ENCODE results near the gene NRXN3.

Gene NRXN3

GRCh38 chr14:79451601-79452000 lies 1281.4 kb downstream of the NRXN3 start:
- no peak for DNase-seq

- DNase-seq = no peak
Observed at GRCh38 chr14:79453276-79453675, 1283.1 kb downstream of the NRXN3 start.

DNA sequence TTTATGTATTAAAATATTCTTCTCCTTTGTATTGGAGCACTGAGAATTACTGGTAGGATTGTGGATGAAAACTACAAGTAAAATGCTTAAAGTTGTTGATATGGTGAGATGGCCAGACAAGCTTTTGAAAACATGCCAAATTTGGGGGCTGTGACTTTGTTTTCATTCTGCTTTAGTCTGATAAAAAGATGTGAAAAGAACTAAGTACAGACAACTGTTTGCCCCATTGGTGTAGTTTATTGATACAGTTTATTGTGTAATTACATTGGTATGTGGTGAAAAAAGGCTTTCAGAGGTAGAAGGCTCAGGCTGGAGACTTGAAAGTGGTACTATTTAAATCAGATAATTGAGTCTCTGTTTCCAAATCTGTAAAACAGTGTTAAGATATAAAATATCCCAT lies 1294.3 kb downstream of the NRXN3 start:
- no peak for DNase-seq

GRCh38 chr14:79465651-79466050 lies 1295.5 kb downstream of the NRXN3 start:
- DNase-seq = no peak

DNA sequence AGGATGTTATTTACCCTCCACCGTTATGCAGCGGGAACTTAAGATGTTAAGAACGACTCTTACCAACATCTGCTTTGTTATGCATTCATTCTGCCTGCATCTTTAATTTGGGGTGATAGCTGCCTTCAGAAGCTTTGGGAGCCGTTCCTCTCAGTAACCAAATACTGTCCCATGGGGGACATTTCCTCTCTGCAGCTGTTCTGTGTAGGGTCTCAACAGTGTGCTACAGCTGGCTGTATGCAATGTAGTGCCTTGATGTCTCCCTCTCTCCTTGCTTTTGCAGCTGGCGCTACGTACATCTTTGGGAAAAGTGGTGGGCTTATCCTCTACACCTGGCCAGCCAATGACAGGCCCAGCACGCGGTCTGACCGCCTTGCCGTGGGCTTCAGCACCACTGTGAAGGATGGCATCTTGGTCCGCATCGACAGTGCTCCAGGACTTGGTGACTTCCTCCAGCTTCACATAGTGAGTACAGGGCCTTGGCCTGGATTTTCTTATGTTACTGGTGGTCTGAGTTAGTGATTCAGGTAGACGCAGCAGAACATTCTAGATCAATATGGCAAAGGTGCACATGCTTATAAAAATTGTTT lies 1296.9 kb downstream of the NRXN3 start:
- no peak for DNase-seq

GRCh38 chr14:79467835-79468234 lies 1297.7 kb downstream of the NRXN3 start:
- no peak for DNase-seq

DNA sequence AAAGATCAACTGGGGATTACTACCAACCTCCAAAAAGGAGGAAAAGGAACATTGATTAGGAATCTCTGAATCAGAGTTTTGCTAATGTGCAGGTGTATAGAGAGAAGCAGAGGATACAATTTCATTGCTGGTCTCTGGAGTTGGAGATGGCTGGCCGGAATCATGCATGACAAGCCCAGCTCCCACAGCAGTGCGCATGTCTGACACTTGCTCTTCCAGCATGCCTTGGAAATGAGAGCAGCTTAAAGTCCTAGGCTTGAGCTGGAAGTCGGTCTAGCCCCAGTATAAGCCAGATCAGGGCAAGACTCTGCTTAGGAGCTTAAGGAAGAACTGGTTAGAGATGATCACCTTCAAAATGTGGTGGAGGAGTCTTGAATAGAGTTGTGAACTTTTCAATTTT lies 1298.3 kb downstream of the NRXN3 start:
- no peak for DNase-seq

DNA sequence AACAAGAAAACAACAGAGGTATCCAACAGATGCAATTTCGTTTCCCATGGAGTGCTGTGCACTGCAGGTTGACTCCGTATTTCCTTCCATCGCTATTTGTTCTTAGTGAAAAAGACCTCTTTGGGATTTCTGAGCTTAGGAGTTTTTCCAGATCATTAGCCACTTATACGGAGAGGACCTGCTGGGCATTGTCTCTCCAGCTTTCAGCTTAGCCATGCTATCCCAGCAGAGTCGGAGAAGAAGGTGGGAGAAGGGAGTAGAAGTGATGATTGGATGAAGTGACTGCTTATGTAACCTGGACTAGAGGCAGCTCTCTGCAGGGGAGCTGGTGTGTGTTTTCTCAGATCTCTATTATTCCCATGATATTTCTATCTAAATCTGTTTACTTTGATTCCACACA lies 1303.5 kb downstream of the NRXN3 start:
- DNase-seq = no peak

- no peak for DNase-seq
Observed at GRCh38 chr14:79475887-79476532, 1305.8 kb downstream of the NRXN3 start.

- DNase-seq = no peak
Observed at GRCh38 chr14:79476552-79476951, 1306.4 kb downstream of the NRXN3 start.

GRCh38 chr14:79480212-79480611 lies 1310.0 kb downstream of the NRXN3 start:
- no peak for DNase-seq

GRCh38 chr14:79482825-79483224 lies 1312.7 kb downstream of the NRXN3 start:
- DNase-seq = no peak

GRCh38 chr14:79483477-79484388 lies 1313.6 kb downstream of the NRXN3 start:
- peak; percentile 33 for DNase-seq

DNA sequence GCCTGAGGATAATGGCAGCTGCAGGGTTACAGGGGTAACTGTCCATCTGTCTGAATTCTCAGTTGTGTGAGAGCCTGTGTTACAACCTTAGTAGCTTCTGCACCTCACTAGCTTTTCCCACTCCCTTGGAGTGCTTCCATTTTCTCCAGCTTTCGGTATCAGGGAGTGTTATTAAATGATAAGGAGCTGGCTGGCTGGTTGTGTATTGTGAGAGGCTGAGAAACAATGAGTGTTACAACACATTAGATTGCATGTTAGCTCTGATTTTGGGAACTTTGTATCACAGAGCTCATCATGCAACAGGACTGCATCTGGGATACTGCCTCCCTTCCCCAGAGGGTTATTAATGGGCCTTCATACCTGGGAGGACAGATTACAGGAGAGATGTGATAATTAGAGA lies 1317.5 kb downstream of the NRXN3 start:
- no peak for DNase-seq

DNA sequence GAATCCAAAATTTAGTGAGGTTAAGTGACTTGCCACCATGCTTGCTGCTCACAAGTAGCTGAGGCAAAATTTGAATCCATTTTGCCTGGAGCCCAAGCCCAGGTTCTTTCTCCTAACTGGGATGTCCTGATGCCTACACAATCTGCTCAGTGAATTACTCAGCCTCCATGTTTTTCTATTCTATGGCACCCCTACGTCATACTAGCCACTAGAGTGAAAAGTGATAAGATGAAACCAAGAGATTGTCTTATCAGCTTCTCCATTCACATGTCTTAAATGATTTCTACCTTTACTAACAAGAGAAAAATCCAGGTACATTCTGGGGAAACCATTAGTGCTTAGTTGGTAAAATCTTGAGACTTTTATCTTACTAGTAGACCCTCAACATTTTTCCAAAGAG lies 1321.0 kb downstream of the NRXN3 start:
- DNase-seq = no peak

GRCh38 chr14:79493081-79493645 lies 1323.0 kb downstream of the NRXN3 start:
- DNase-seq = no peak

- no peak for DNase-seq
Observed at GRCh38 chr14:79496701-79497100, 1326.5 kb downstream of the NRXN3 start.

DNA sequence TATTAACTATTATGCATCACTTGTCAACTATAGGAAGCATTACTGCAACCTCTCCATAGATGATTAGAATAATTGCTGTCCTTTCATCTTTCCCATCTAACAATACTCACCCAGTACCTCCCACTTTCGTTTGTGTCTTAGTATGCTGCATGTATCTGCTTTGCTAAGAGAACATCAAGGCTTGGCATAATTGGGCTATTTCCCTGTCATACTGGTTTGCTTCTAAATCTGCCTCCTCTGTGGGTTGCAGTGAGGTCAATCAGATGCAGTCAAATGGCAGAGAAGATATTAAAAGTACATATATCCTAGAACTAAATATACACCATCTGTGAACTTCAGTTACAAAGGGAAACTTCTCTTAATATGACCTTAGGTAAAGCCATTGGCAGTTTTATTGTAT lies 1330.3 kb downstream of the NRXN3 start:
- no peak for DNase-seq

DNA sequence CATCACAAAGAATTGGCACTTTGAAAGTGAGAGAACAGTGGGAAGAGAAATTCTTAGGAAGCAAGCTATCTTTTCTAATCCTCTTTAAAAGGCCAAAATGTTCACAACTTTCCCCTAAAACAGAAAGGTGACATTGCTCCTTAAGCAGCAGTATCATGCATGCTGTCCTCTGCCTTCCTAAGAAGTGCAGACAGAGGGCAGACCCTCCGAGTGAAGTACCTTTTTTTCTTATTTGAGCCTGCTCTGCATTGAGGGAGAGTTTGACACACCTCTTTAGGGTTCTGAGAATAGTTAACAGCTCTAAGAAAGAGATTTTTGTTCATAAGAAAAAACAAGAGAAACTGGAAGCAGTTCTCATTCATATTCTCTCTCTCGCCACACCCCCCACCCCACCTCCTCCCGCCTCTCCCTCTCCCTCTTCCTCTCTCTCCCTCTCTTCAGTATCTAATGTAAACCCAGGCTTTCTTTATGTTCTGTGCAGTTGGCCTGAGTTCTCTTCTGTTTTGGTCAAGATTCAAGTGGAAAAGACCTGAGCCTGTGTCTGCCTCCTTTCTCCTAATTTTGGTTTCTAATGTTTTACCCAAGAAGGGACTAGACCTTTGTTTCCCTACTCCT lies 1332.1 kb downstream of the NRXN3 start:
- DNase-seq = no peak

DNA sequence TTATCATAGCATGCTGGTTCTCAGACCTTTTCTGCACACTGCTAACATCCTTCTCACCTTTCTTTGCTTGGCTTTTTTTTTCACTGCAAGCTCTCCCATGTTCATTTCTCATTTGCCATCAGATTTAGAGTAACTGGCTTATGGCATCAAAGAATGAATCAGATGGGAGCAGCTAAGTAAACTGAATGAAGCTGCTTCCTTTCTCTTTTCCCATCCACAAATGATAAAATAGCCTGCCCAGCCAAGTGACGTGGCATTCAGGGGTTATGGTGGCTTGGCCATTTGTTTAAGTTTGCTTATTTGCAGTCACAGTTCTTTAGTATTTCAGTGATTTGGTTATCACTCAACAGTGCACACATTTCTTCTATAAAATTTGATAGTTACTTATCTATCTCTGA lies 1332.6 kb downstream of the NRXN3 start:
- DNase-seq = no peak

- no peak for DNase-seq
Observed at GRCh38 chr14:79510659-79511058, 1340.5 kb downstream of the NRXN3 start.

DNA sequence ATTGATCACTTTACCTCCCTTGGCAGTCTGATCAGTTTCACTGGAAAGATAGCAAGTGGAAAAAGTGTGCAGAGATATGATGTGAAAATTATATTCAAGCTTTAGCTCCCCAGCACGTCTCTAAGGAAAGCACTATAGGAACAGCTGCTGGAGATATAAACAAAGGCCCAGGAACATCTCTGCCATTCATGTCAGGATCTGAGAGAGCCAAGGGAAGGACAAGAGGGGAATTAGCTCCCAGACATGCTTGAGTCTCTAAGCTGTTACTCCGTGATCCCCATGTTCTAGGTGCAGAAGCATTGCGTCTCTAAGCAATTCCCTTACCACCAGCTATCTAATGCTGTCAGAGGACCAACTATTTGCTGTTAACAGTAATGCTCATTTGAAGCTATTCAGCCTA lies 1341.0 kb downstream of the NRXN3 start:
- DNase-seq = no peak

DNA sequence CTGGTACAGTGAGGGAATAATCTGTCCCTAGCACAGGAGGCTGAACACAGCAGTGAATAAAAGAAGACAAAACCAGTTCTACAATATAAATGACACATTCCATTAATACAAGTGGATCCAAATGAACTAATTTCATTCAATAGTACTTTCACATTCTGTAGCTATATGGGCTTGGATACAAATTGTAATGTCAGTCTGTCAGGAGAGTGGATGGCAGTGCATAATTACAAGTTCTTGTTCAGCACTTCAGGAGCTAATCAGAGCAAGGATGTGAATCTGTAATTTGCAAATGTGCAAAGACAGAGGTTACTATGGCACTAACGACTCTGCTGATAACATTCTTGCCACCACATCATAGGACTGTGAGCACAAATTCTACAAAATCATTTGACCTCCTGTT lies 1343.3 kb downstream of the NRXN3 start:
- DNase-seq = no peak

Data from DMS53 (cell line).